HepG2 (cell line): ENCODE results near the gene TMEM62. TPM values are rescaled to one million over a fixed set of nuclear protein-coding genes. Genes with fewer than 3 reads are reported as not detected.

Source experiments
- FOXA1 ChIP-seq, 2 experiments: fragments of 450-650 bp in 1 of 2; sonication (generic) in 1 of 2; formaldehyde crosslinking in 1 of 2; IDR thresholded peaks; 2 replicates each; pipeline versions ENCODE4 v1.4.0 to v1.6.1; 2016 to 2020; ENCODE audit warnings: missing genetic modification reagents in 1 of 2
- JUN ChIP-seq: sonication (generic); formaldehyde crosslinking; IDR thresholded peaks from 2 replicates; pipeline ENCODE4 v1.4.0; 2020; ENCODE audit warnings: mild to moderate bottlenecking, missing genetic modification reagents
- PAF1 ChIP-seq: IDR thresholded peaks from 2 replicates; pipeline ENCODE4 v1.6.1; 2016; ENCODE audit warnings: missing genetic modification reagents, missing compliant biosample characterization
- PCBP1 ChIP-seq: fragments of 200-400 bp; formaldehyde crosslinking; IDR thresholded peaks from 2 replicates; pipeline ENCODE4 v1.6.1; 2017; ENCODE audit warnings: mild to moderate bottlenecking, low read depth, low read length, borderline replicate concordance
- PHF21A ChIP-seq: sonication (generic); formaldehyde crosslinking; IDR thresholded peaks from 2 replicates; pipeline ENCODE4 v1.5.0; 2020; ENCODE audit warnings: mild to moderate bottlenecking, missing genetic modification reagents
- STAG1 ChIP-seq: sonication (generic); formaldehyde crosslinking; IDR thresholded peaks from 2 replicates; pipeline ENCODE4 v1.4.0; 2020; ENCODE audit warnings: missing genetic modification reagents
- ZBTB8A ChIP-seq: sonication (generic); formaldehyde crosslinking; IDR thresholded peaks from 2 replicates; pipeline ENCODE4 v1.4.0; 2020; ENCODE audit warnings: mild to moderate bottlenecking, low read depth, missing genetic modification reagents, borderline replicate concordance
- ZFP90 ChIP-seq: sonication (generic); formaldehyde crosslinking; IDR thresholded peaks from 2 replicates; pipeline ENCODE4 v1.8.0; 2022; ENCODE audit warnings: missing genetic modification reagents, mild to moderate bottlenecking, inconsistent platforms, borderline replicate concordance
- ZNF232 ChIP-seq: sonication (generic); formaldehyde crosslinking; IDR thresholded peaks from 2 replicates; pipeline ENCODE4 v1.4.0; 2020; ENCODE audit warnings: missing genetic modification reagents, borderline replicate concordance
- ZNF331 ChIP-seq: sonication (generic); formaldehyde crosslinking; IDR thresholded peaks from 2 replicates; pipeline ENCODE4 v1.4.0; 2020; ENCODE audit warnings: missing genetic modification reagents
- ZNF546 ChIP-seq: sonication (generic); formaldehyde crosslinking; conservative IDR thresholded peaks from 2 replicates; pipeline ENCODE4 v1.8.1; 2023; ENCODE audit warnings: mild to moderate bottlenecking, missing genetic modification reagents
- ZNF552 ChIP-seq: sonication (generic); formaldehyde crosslinking; IDR thresholded peaks from 2 replicates; pipeline ENCODE4 v1.9.0; 2022; ENCODE audit warnings: missing genetic modification reagents, mild to moderate bottlenecking, borderline replicate concordance
- polyA plus RNA-seq, 8 experiments: library from polyadenylated mRNA; depleted of rRNA in 3 of 8; stranded (reverse) in 7 of 8; unstranded in 1 of 8; fragments of >200 nt; fragmentation: Illumina TruSeq in 4 of 8; extraction: Trizol in 4 of 8; gene quantifications; 2 replicates each; pipeline versions ENCODE4 v1.2.1 to v1.2.3, GENCODE V29; 2011 to 2016; ENCODE audit warnings: low read depth in 4 of 8, missing spikeins in 1 of 8, mixed read lengths in 1 of 8; ENCODE audit not compliant: insufficient read depth in 1 of 8
- total RNA-seq, 5 experiments: library from RNA; depleted of rRNA; stranded (reverse); fragments of >200 nt; fragmentation: Illumina TruSeq; extraction: Trizol; gene quantifications; 2 replicates each; pipeline ENCODE4 v1.2.3, GENCODE V29; 2016; ENCODE audit warnings: low read depth in 1 of 5
- TF ChIP-seq, protein P1 (sequence below): sonication (generic); formaldehyde crosslinking; IDR thresholded peaks from 2 replicates; pipeline ENCODE4 v1.5.1; 2020; ENCODE audit warnings: mild to moderate bottlenecking, moderate library complexity, missing genetic modification reagents
- TF ChIP-seq, protein P2 (sequence below): IDR thresholded peaks from 2 replicates; pipeline ENCODE4 v1.6.1; 2012; ENCODE audit warnings: low read depth, low read length, improper control_type of control experiment
- TF ChIP-seq, protein P3 (sequence below): sonication (generic); formaldehyde crosslinking; IDR thresholded peaks from 2 replicates; pipeline ENCODE4 v1.5.1; 2020; ENCODE audit warnings: mild to moderate bottlenecking, missing genetic modification reagents, borderline replicate concordance
- TF ChIP-seq, protein P4 (sequence below): sonication (generic); formaldehyde crosslinking; IDR thresholded peaks from 2 replicates; pipeline ENCODE4 v1.5.0; 2020; ENCODE audit warnings: mild to moderate bottlenecking, missing genetic modification reagents, borderline replicate concordance

TMEM62 gene
- total and polyA plus RNA-seq, 2 of the 13 experiments (the other 11 are each of a cell fraction or from before 2014, with no cell fraction given): 14.2 to 20.9 TPM

DNA sequence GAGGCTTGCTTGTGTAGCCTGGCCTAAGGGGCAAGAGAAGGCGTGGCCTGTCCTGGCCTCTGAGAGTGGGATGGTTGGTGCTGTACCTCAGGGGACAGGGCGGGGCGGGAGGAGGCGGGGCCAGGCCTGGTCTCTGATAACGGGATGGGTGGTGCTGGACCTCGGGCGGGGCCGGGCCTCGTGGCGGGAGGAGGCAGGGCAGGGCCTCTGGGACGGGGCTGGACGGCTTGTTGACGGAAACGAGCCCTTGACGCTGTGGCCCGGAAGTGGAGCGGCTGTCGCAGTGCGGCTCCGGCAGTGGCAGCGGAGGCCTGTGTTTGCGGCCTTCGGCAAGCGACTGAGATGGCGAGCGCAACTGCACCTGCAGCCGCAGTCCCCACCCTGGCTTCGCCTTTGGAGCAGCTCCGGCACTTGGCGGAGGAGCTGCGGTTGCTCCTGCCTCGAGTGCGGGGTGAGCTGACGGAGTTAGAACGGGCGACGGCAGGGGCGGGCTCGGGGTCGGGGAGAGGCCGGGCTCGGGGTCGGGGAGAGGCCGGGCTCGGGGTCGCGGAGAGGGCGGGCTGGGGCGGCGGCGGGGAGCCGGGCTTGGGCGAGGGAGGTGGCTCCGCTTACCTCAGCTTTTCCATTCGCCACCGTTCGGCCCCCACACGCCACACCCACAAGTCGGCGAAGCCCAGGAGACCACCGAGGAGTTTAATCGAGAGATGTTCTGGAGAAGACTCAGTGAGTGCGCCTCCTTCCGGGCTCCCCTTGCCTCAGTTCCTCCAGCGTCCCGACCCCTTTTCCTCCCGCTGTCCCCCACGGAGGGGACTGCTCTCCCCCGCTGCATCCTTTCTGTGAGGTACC is 52.0 kb downstream of the TMEM62 start, which contains the start of gene CCNDBP1 (continued):
- TF ChIP-seq, protein P1, sequence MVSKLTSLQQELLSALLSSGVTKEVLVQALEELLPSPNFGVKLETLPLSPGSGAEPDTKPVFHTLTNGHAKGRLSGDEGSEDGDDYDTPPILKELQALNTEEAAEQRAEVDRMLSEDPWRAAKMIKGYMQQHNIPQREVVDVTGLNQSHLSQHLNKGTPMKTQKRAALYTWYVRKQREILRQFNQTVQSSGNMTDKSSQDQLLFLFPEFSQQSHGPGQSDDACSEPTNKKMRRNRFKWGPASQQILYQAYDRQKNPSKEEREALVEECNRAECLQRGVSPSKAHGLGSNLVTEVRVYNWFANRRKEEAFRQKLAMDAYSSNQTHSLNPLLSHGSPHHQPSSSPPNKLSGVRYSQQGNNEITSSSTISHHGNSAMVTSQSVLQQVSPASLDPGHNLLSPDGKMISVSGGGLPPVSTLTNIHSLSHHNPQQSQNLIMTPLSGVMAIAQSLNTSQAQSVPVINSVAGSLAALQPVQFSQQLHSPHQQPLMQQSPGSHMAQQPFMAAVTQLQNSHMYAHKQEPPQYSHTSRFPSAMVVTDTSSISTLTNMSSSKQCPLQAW: peak; percentile 59; the same call in 1 of the 2 replicates
- TF ChIP-seq ZNF552 (CRISPR knock-in tag): no peak
- TF ChIP-seq PHF21A (CRISPR knock-in tag): 0 out of 2 replicates have a peak, but pooled peaks have one; percentile 28
- 0 out of 2 replicates have a peak, but pooled peaks have one; percentile 66 for TF ChIP-seq ZNF546 (CRISPR knock-in tag)
- TF ChIP-seq, protein P2, sequence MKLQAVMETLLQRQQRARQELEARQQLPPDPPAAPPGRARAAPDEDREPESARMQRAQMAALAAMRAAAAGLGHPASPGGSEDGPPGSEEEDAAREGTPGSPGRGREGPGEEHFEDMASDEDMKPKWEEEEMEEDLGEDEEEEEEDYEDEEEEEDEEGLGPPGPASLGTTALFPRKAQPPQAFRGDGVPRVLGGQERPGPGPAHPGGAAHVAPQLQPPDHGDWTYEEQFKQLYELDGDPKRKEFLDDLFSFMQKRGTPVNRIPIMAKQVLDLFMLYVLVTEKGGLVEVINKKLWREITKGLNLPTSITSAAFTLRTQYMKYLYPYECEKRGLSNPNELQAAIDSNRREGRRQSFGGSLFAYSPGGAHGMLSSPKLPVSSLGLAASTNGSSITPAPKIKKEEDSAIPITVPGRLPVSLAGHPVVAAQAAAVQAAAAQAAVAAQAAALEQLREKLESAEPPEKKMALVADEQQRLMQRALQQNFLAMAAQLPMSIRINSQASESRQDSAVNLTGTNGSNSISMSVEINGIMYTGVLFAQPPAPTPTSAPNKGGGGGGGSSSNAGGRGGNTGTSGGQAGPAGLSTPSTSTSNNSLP: no peak
- TF ChIP-seq PAF1 (CRISPR knock-in tag): no peak
- no peak for TF ChIP-seq JUN (CRISPR knock-in tag)
- no peak for TF ChIP-seq ZBTB8A
- TF ChIP-seq ZFP90 (CRISPR knock-in tag): peak; percentile 76
- peak; percentile 79; the same call in 1 of the 2 replicates for TF ChIP-seq ZNF331
- no peak for TF ChIP-seq STAG1
- TF ChIP-seq, protein P3, sequence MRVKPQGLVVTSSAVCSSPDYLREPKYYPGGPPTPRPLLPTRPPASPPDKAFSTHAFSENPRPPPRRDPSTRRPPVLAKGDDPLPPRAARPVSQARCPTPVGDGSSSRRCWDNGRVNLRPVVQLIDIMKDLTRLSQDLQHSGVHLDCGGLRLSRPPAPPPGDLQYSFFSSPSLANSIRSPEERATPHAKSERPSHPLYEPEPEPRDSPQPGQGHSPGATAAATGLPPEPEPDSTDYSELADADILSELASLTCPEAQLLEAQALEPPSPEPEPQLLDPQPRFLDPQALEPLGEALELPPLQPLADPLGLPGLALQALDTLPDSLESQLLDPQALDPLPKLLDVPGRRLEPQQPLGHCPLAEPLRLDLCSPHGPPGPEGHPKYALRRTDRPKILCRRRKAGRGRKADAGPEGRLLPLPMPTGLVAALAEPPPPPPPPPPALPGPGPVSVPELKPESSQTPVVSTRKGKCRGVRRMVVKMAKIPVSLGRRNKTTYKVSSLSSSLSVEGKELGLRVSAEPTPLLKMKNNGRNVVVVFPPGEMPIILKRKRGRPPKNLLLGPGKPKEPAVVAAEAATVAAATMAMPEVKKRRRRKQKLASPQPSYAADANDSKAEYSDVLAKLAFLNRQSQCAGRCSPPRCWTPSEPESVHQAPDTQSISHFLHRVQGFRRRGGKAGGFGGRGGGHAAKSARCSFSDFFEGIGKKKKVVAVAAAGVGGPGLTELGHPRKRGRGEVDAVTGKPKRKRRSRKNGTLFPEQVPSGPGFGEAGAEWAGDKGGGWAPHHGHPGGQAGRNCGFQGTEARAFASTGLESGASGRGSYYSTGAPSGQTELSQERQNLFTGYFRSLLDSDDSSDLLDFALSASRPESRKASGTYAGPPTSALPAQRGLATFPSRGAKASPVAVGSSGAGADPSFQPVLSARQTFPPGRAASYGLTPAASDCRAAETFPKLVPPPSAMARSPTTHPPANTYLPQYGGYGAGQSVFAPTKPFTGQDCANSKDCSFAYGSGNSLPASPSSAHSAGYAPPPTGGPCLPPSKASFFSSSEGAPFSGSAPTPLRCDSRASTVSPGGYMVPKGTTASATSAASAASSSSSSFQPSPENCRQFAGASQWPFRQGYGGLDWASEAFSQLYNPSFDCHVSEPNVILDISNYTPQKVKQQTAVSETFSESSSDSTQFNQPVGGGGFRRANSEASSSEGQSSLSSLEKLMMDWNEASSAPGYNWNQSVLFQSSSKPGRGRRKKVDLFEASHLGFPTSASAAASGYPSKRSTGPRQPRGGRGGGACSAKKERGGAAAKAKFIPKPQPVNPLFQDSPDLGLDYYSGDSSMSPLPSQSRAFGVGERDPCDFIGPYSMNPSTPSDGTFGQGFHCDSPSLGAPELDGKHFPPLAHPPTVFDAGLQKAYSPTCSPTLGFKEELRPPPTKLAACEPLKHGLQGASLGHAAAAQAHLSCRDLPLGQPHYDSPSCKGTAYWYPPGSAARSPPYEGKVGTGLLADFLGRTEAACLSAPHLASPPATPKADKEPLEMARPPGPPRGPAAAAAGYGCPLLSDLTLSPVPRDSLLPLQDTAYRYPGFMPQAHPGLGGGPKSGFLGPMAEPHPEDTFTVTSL (CRISPR knock-in tag): no peak
- peak; percentile 72; the same call in 1 of the 2 replicates for TF ChIP-seq PCBP1
- TF ChIP-seq FOXA1 (IDR thresholded peaks at IDR 0.05): no peak
- TF ChIP-seq FOXA1 (CRISPR knock-in tag; IDR thresholded peaks at IDR 0.05): peak; percentile 90
- TF ChIP-seq, protein P4, sequence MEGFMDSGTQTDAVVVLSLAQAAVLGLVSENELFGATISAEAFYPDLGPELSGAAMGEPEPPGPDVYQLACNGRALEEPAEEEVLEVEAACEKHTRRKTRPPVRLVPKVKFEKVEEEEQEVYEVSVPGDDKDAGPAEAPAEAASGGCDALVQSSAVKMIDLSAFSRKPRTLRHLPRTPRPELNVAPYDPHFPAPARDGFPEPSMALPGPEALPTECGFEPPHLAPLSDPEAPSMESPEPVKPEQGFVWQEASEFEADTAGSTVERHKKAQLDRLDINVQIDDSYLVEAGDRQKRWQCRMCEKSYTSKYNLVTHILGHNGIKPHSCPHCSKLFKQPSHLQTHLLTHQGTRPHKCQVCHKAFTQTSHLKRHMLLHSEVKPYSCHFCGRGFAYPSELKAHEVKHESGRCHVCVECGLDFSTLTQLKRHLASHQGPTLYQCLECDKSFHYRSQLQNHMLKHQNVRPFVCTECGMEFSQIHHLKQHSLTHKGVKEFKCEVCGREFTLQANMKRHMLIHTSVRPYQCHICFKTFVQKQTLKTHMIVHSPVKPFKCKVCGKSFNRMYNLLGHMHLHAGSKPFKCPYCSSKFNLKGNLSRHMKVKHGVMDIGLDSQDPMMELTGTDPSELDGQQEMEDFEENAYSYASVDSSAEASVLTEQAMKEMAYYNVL (CRISPR knock-in tag): peak; percentile 59; the same call in 1 of the 2 replicates
- peak; percentile 76; the same call in 1 of the 2 replicates for TF ChIP-seq ZNF232
